ENCODE measurements around the gene SNTB2. TPM values are rescaled to one million over a fixed set of nuclear protein-coding genes. Genes with fewer than 3 reads are reported as not detected.

The SNTB2 gene
- polyA plus RNA-seq, 4 donors, result 1.9 to 7.2 (median 5.3) TPM

- no peaks in the 10 kb centered on the region for H3K9me3 ChIP-seq (ENCODE audit: control insufficient read depth in 2 of 2, insufficient read depth in 1 of 2, low read depth in 1 of 2, low read length in 1 of 2)
- WGBS, 3 donors, result 89 to 93% (median 91%) methylated on average over 17 of the region's 17 CpGs
- peaks cover 26 to 84% (median 29%) of the 10 kb centered on the region in 3 donors for H3K36me3 ChIP-seq (ENCODE audit: control insufficient read depth in 3 of 3, insufficient read depth in 2 of 3, low read depth in 1 of 3, low read length in 3 of 3)
- peaks cover 0 to 4% (median 3%) of the 10 kb centered on the region in 3 donors for H3K4me1 ChIP-seq (ENCODE audit: control insufficient read depth in 3 of 3, insufficient read depth in 2 of 3, low read depth in 1 of 3, low read length in 2 of 3)
- H3K4me3 ChIP-seq (ENCODE audit: low read depth in 1 of 3, low read length in 3 of 3), result no peak overlapping the region
- H3K27me3 ChIP-seq (ENCODE audit: control insufficient read depth in 3 of 3, insufficient read depth in 3 of 3, low read length in 3 of 3), result no peaks in the 10 kb centered on the region
- no peak overlapping the region for H3K27ac ChIP-seq (ENCODE audit: low read depth in 1 of 3, low read length in 2 of 3)
- FAIRE-seq, result no peak
- no peak for DNase-seq
Observed at GRCh38 chr16:69316595-69317034, 129.7 kb downstream of the SNTB2 start.

- FAIRE-seq, result no peak
- no peak overlapping the region for H3K27ac ChIP-seq (ENCODE audit: low read depth in 1 of 3, low read length in 2 of 3)
- H3K4me1 ChIP-seq (ENCODE audit: control insufficient read depth in 3 of 3, insufficient read depth in 2 of 3, low read depth in 1 of 3, low read length in 2 of 3), result no peaks in the 10 kb centered on the region
- H3K9me3 ChIP-seq (ENCODE audit: control insufficient read depth in 2 of 2, insufficient read depth in 1 of 2, low read depth in 1 of 2, low read length in 1 of 2), result no peaks in the 10 kb centered on the region
- WGBS, 3 donors, result 92 to 94% (median 94%) methylated on average over 30 of the region's 30 CpGs
- no peaks in the 10 kb centered on the region for H3K27me3 ChIP-seq (ENCODE audit: control insufficient read depth in 3 of 3, insufficient read depth in 3 of 3, low read length in 3 of 3)
- H3K4me3 ChIP-seq (ENCODE audit: low read depth in 1 of 3, low read length in 3 of 3), result no peak overlapping the region
- peaks cover 32 to 95% (median 43%) of the 10 kb centered on the region in 3 donors for H3K36me3 ChIP-seq (ENCODE audit: control insufficient read depth in 3 of 3, insufficient read depth in 2 of 3, low read depth in 1 of 3, low read length in 3 of 3)
- DNase-seq, result no peak
Observed at GRCh38 chr16:69318177-69318910, 131.4 kb downstream of the SNTB2 start.

- H3K27me3 ChIP-seq (ENCODE audit: control insufficient read depth in 3 of 3, insufficient read depth in 3 of 3, low read length in 3 of 3), result no peaks in the 10 kb centered on the region
- no peak overlapping the region for H3K27ac ChIP-seq (ENCODE audit: low read depth in 1 of 3, low read length in 2 of 3)
- no peaks in the 10 kb centered on the region for H3K9me3 ChIP-seq (ENCODE audit: control insufficient read depth in 2 of 2, insufficient read depth in 1 of 2, low read depth in 1 of 2, low read length in 1 of 2)
- H3K4me3 ChIP-seq (ENCODE audit: low read depth in 1 of 3, low read length in 3 of 3), result no peak overlapping the region
- H3K4me1 ChIP-seq (ENCODE audit: control insufficient read depth in 3 of 3, insufficient read depth in 2 of 3, low read depth in 1 of 3, low read length in 2 of 3), result no peaks in the 10 kb centered on the region
- DNase-seq (no peak), FAIRE-seq (no peak)
- WGBS, 3 donors, result 87 to 90% (median 88%) methylated on average over 10 of the region's 10 CpGs
- H3K36me3 ChIP-seq (ENCODE audit: control insufficient read depth in 3 of 3, insufficient read depth in 2 of 3, low read depth in 1 of 3, low read length in 3 of 3), result peaks cover 32 to 97% (median 44%) of the 10 kb centered on the region in 3 donors
Observed at GRCh38 chr16:69318911-69319289, 131.9 kb downstream of the SNTB2 start.

GRCh38 chr16:69319381-69319780, 132.4 kb downstream of the SNTB2 start:
- Histone ChIP-seq H3K27ac (ENCODE audit: low read depth in 1 of 3, low read length in 2 of 3) (no peak overlapping the region), H3K9me3 (ENCODE audit: control insufficient read depth in 2 of 2, insufficient read depth in 1 of 2, low read depth in 1 of 2, low read length in 1 of 2) (no peaks in the 10 kb centered on the region), H3K36me3 (ENCODE audit: control insufficient read depth in 3 of 3, insufficient read depth in 2 of 3, low read depth in 1 of 3, low read length in 3 of 3) (peaks cover 32 to 97% (median 46%) of the 10 kb centered on the region in 3 donors), H3K27me3 (ENCODE audit: control insufficient read depth in 3 of 3, insufficient read depth in 3 of 3, low read length in 3 of 3) (no peaks in the 10 kb centered on the region), H3K4me3 (ENCODE audit: low read depth in 1 of 3, low read length in 3 of 3) (no peak overlapping the region), H3K4me1 (ENCODE audit: control insufficient read depth in 3 of 3, insufficient read depth in 2 of 3, low read depth in 1 of 3, low read length in 2 of 3) (peaks cover 0 to 3% (median 0%) of the 10 kb centered on the region in 3 donors)
- 94 to 96% (median 95%) methylated on average over 9 of the region's 9 CpGs for WGBS, 3 donors
- no peak for DNase-seq
- FAIRE-seq, result no peak

- H3K27ac ChIP-seq (ENCODE audit: low read depth in 1 of 3, low read length in 2 of 3), result no peak overlapping the region
- DNase-seq, result no peak
- H3K9me3 ChIP-seq (ENCODE audit: control insufficient read depth in 2 of 2, insufficient read depth in 1 of 2, low read depth in 1 of 2, low read length in 1 of 2), result no peaks in the 10 kb centered on the region
- H3K27me3 ChIP-seq (ENCODE audit: control insufficient read depth in 3 of 3, insufficient read depth in 3 of 3, low read length in 3 of 3), result no peaks in the 10 kb centered on the region
- peaks cover 35 to 97% (median 46%) of the 10 kb centered on the region in 3 donors for H3K36me3 ChIP-seq (ENCODE audit: control insufficient read depth in 3 of 3, insufficient read depth in 2 of 3, low read depth in 1 of 3, low read length in 3 of 3)
- peaks cover 0 to 7% (median 0%) of the 10 kb centered on the region in 3 donors for H3K4me1 ChIP-seq (ENCODE audit: control insufficient read depth in 3 of 3, insufficient read depth in 2 of 3, low read depth in 1 of 3, low read length in 2 of 3)
- no peak for FAIRE-seq
- H3K4me3 ChIP-seq (ENCODE audit: low read depth in 1 of 3, low read length in 3 of 3), result no peak overlapping the region
- 91 to 93% (median 91%) methylated on average over 27 to 30 of the region's 30 CpGs for WGBS, 3 donors
Observed at GRCh38 chr16:69319826-69320739, 133.1 kb downstream of the SNTB2 start.

GRCh38 chr16:69320740-69321073, 133.7 kb downstream of the SNTB2 start:
- DNase-seq (no peak), FAIRE-seq (no peak)
- Histone ChIP-seq H3K4me3 (ENCODE audit: low read depth in 1 of 3, low read length in 3 of 3) (no peak overlapping the region), H3K36me3 (ENCODE audit: control insufficient read depth in 3 of 3, insufficient read depth in 2 of 3, low read depth in 1 of 3, low read length in 3 of 3) (peaks cover 36 to 97% (median 46%) of the 10 kb centered on the region in 3 donors), H3K27me3 (ENCODE audit: control insufficient read depth in 3 of 3, insufficient read depth in 3 of 3, low read length in 3 of 3) (no peaks in the 10 kb centered on the region), H3K4me1 (ENCODE audit: control insufficient read depth in 3 of 3, insufficient read depth in 2 of 3, low read depth in 1 of 3, low read length in 2 of 3) (peaks cover 0 to 9% (median under 1%) of the 10 kb centered on the region in 3 donors), H3K9me3 (ENCODE audit: control insufficient read depth in 2 of 2, insufficient read depth in 1 of 2, low read depth in 1 of 2, low read length in 1 of 2) (no peaks in the 10 kb centered on the region), H3K27ac (ENCODE audit: low read depth in 1 of 3, low read length in 2 of 3) (no peak overlapping the region)
- 89 to 92% (median 92%) methylated on average over 13 of the region's 13 CpGs for WGBS, 3 donors

GRCh38 chr16:69321080-69321479, 134.1 kb downstream of the SNTB2 start:
- FAIRE-seq (no peak), DNase-seq (no peak)
- peaks cover 0 to 12% (median 5%) of the 10 kb centered on the region in 3 donors for H3K4me1 ChIP-seq (ENCODE audit: control insufficient read depth in 3 of 3, insufficient read depth in 2 of 3, low read depth in 1 of 3, low read length in 2 of 3)
- H3K27me3 ChIP-seq (ENCODE audit: control insufficient read depth in 3 of 3, insufficient read depth in 3 of 3, low read length in 3 of 3), result no peaks in the 10 kb centered on the region
- no peaks in the 10 kb centered on the region for H3K9me3 ChIP-seq (ENCODE audit: control insufficient read depth in 2 of 2, insufficient read depth in 1 of 2, low read depth in 1 of 2, low read length in 1 of 2)
- peaks cover 35 to 97% (median 42%) of the 10 kb centered on the region in 3 donors for H3K36me3 ChIP-seq (ENCODE audit: control insufficient read depth in 3 of 3, insufficient read depth in 2 of 3, low read depth in 1 of 3, low read length in 3 of 3)
- 92 to 93% (median 93%) methylated on average over 22 of the region's 22 CpGs for WGBS, 3 donors
- H3K4me3 ChIP-seq (ENCODE audit: low read depth in 1 of 3, low read length in 3 of 3), result no peak overlapping the region
- H3K27ac ChIP-seq (ENCODE audit: low read depth in 1 of 3, low read length in 2 of 3), result no peak overlapping the region

GRCh38 chr16:69322343-69322742, 135.4 kb downstream of the SNTB2 start:
- no peak overlapping the region for H3K27ac ChIP-seq (ENCODE audit: low read depth in 1 of 3, low read length in 2 of 3)
- WGBS, 3 donors, result 89 to 94% (median 92%) methylated on average over 7 of the region's 7 CpGs
- no peaks in the 10 kb centered on the region for H3K27me3 ChIP-seq (ENCODE audit: control insufficient read depth in 3 of 3, insufficient read depth in 3 of 3, low read length in 3 of 3)
- DNase-seq (no peak), FAIRE-seq (no peak)
- H3K9me3 ChIP-seq (ENCODE audit: control insufficient read depth in 2 of 2, insufficient read depth in 1 of 2, low read depth in 1 of 2, low read length in 1 of 2), result no peaks in the 10 kb centered on the region
- peaks cover under 1 to 25% (median 6%) of the 10 kb centered on the region in 3 donors for H3K4me1 ChIP-seq (ENCODE audit: control insufficient read depth in 3 of 3, insufficient read depth in 2 of 3, low read depth in 1 of 3, low read length in 2 of 3)
- no peak overlapping the region for H3K4me3 ChIP-seq (ENCODE audit: low read depth in 1 of 3, low read length in 3 of 3)
- peaks cover 31 to 93% (median 38%) of the 10 kb centered on the region in 3 donors for H3K36me3 ChIP-seq (ENCODE audit: control insufficient read depth in 3 of 3, insufficient read depth in 2 of 3, low read depth in 1 of 3, low read length in 3 of 3)

Data from small intestine (tissue), 7 donors.